CD4-positive, alpha-beta memory T cell (primary cell): ENCODE results near the gene PEX14. TPM values are rescaled to one million over a fixed set of nuclear protein-coding genes. Genes with fewer than 3 reads are reported as not detected.

Experiments
- CTCF ChIA-PET: fragments of 350-600 bp; sonication (Branson Sonifier 250); formaldehyde crosslinking; loops from one replicate; lab custom pipeline; 2021; ENCODE audit warnings: inconsistent platforms; ENCODE audit not compliant: partially characterized antibody; lab: Charles Lee
- POLR2A ChIA-PET: fragments of 350-600 bp; sonication (Branson Sonifier 250); formaldehyde crosslinking; loops from one replicate; lab custom pipeline; 2021; ENCODE audit not compliant: partially characterized antibody; lab: Charles Lee
- DNase-seq, 5 donors: peaks; one replicate each; pipeline versions ENCODE4 v3.0.0 to v3.0.0-alpha.2; 2020 to 2022; ENCODE audit warnings: mixed read lengths in 1 of 5
- H3K27ac ChIP-seq: one replicate; pipeline ENCODE4 v1.7.0; 2013; ENCODE audit warnings: low read depth, low read length
- H3K27me3 ChIP-seq: 2 replicates; pipeline ENCODE4 v1.7.0; 2013; ENCODE audit warnings: mild to moderate bottlenecking, low read length, moderate library complexity; ENCODE audit not compliant: insufficient read depth
- H3K36me3 ChIP-seq: 2 replicates; pipeline ENCODE4 v1.7.0; 2013; ENCODE audit warnings: mild to moderate bottlenecking, low read length, moderate library complexity; ENCODE audit not compliant: insufficient read depth
- H3K4me1 ChIP-seq: 2 replicates; pipeline ENCODE4 v1.7.0; 2013; ENCODE audit warnings: mild to moderate bottlenecking, low read length, moderate library complexity; ENCODE audit not compliant: insufficient read depth
- H3K4me3 ChIP-seq, 2 donors: one replicate each; pipeline ENCODE4 v1.7.0; 2013; ENCODE audit warnings: low read length in 2 of 2, mild to moderate bottlenecking in 1 of 2
- H3K9me3 ChIP-seq, 2 donors: one replicate each; pipeline ENCODE4 v1.7.0; 2013; ENCODE audit warnings: low read length in 2 of 2, control low read depth in 1 of 2; ENCODE audit not compliant: control insufficient read depth in 1 of 2
- H3K27ac Mint-ChIP-seq, 7 donors: one replicate each; pipeline ENCODE4 v1.8.0; 2020 to 2021; ENCODE audit warnings: mixed read lengths in 7 of 7, mild to moderate bottlenecking in 6 of 7, inconsistent platforms in 3 of 7, moderate library complexity in 3 of 7
- H3K27me3 Mint-ChIP-seq, 2 donors: one replicate each; pipeline ENCODE4 v1.8.0; 2020 to 2021; ENCODE audit warnings: mixed read lengths in 2 of 2
- H3K36me3 Mint-ChIP-seq, 2 donors: one replicate each; pipeline ENCODE4 v1.8.0; 2020 to 2021; ENCODE audit warnings: mixed read lengths in 2 of 2, inconsistent platforms in 1 of 2, mild to moderate bottlenecking in 1 of 2
- H3K4me1 Mint-ChIP-seq, 4 donors: one replicate each; pipeline ENCODE4 v1.8.0; 2020 to 2021; ENCODE audit warnings: mixed read lengths in 4 of 4, mild to moderate bottlenecking in 1 of 4
- H3K4me3 Mint-ChIP-seq, 8 donors: one replicate each; pipeline ENCODE4 v1.8.0; 2020 to 2021; ENCODE audit warnings: mixed read lengths in 8 of 8, mild to moderate bottlenecking in 7 of 8, moderate library complexity in 6 of 8, inconsistent platforms in 3 of 8
- H3K9me3 Mint-ChIP-seq, 8 donors: one replicate each; pipeline ENCODE4 v1.8.0; 2020 to 2021; ENCODE audit warnings: mixed read lengths in 8 of 8, mild to moderate bottlenecking in 5 of 8, inconsistent platforms in 3 of 8, moderate library complexity in 1 of 8
- intact Hi-C: fragments of 100-400 bp; cut with micrococcal nuclease; formaldehyde crosslinking; loops from one replicate; pipeline ENCODE4 v1.15.1; 2023
- polyA plus RNA-seq, 2 donors: library from polyadenylated mRNA; unstranded; fragments of 300-500 nt; fragmentation: Illumina TruSeq; gene quantifications; one replicate each; pipeline ENCODE4 v1.2.3, GENCODE V29; 2021
- total RNA-seq, 2 experiments: library from RNA; stranded (reverse); gene quantifications; one replicate each; pipeline ENCODE4 v1.2.3, GENCODE V29; 2021

Gene PEX14
- total and polyA plus RNA-seq, 4 experiments from 2014 or later = 3.1 to 16.1 (median 9.9) TPM

DNA sequence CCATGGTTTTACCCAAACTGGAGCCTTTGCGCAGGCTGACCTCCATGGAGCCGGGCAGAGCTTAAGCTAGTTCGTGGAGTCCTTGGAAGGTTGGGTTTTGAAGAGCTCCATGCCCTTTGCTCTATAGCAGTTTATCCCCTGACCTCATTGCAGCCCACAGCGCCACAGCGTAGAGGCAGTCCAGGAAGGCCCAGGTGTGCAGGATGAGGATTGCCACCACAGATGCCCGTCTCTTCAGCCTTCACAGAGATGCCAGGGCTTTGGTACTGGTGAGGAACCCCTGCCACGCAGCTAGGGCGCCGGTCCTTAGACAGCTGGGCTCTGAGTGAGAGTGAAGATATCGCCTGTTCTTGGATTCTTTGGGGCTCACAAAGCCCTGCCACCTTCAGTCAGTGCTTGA, 138.6 kb downstream of the PEX14 start:
- no peaks in the 10 kb centered on the region for H3K9me3 Mint-ChIP-seq
- H3K36me3 Mint-ChIP-seq = peaks cover 11 to 18% of the 10 kb centered on the region in 2 donors
- ChIA-PET CTCF (no interaction called here), POLR2A (interaction anchor here (0.6 kb wide), 1 partner anchor 103 kb away, joined by 3 read pairs; no protein-coding TSS in a partner anchor)
- Histone ChIP-seq H3K27ac (no peak overlapping the region), H3K36me3 (no peaks in the 10 kb centered on the region), H3K4me3 (no peak overlapping the region), H3K4me1 (no peaks in the 10 kb centered on the region), H3K9me3 (no peaks in the 10 kb centered on the region), H3K27me3 (no peaks in the 10 kb centered on the region)
- intact Hi-C loops = no loop called here
- peak overlapping the region in 1 of 7 donors; percentile 12 for H3K27ac Mint-ChIP-seq
- DNase-seq = no peak
- no peak overlapping the region for H3K4me3 Mint-ChIP-seq
- no peaks in the 10 kb centered on the region for H3K27me3 Mint-ChIP-seq
- peaks cover 0 to 6% (median 2%) of the 10 kb centered on the region in 4 donors for H3K4me1 Mint-ChIP-seq

DNA sequence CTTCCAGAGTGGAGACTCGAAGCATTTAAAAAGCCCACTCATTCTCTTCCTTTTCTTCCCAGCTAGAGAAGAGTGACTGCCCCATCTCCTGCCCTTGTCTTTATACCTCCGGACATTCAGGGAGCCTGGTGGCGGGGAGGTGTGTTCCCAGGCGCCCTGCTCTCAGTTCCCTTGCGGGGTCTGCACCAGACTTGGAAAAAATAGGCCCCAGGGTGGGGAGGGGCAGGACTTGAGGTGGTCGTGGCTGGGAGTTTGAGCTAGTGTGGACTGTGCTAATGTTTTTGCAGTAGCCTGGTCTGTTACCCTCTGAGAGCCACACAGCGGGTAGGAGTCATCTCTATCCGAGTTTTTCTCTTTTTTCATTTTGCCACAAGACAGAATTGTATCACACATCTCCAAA, 139.1 kb downstream of the PEX14 start:
- POLR2A ChIA-PET = no interaction called here

DNA sequence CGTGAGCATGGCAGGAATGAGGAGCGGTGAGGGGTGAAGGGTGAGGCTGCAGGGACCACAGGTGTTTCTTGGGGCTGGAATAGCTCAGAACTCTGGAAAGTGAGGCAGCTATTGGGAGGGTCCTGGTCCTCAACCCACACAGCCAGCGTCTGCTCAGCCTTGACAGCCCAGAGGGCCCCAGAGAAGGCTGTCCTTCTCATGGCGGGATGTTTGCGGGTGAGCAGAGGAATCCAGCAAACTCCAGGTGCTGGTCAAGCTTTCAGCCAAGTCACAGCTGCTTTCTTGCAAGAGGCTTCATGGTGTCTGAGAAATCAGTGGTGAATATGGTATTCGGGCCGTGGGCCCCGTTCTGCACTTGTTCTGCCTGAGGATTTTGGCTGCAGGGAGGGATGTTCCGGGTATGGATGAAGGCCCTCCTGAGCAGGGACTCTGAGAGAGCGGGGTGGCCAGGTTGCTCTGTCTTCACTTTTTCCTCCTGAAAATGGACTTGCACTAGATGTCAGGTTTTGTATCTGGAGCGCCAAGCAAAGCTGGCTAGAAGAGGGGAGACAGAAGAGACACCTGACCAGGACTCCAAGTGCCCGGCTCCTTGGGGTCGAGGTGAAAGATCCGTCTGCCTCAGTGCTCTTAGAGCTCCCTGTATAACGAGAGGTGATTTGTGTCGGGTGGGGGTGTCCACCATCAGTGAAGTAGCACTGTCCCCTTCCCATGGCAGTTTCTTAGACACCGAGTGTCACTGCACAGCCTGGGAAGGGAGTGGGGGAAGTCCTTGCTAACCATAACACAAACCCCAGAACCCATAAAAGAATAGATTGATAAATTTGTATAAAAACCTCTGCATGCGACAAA, 139.9 kb downstream of the PEX14 start:
- CTCF ChIA-PET = no interaction called here
- no peak for DNase-seq
- H3K27ac Mint-ChIP-seq = peak overlapping the region in 4 of 7 donors; percentile 3 to 81 (median 22)
- Histone ChIP-seq H3K27ac (no peak overlapping the region), H3K27me3 (no peaks in the 10 kb centered on the region), H3K9me3 (no peaks in the 10 kb centered on the region), H3K4me3 (no peak overlapping the region), H3K36me3 (no peaks in the 10 kb centered on the region), H3K4me1 (no peaks in the 10 kb centered on the region)
- peaks cover 0 to 2% (median 0%) of the 10 kb centered on the region in 4 donors for H3K4me1 Mint-ChIP-seq
- intact Hi-C loops = no loop called here
- no peaks in the 10 kb centered on the region for H3K27me3 Mint-ChIP-seq
- peak overlapping the region in 1 of 8 donors; percentile 41 for H3K4me3 Mint-ChIP-seq
- POLR2A ChIA-PET = no interaction called here
- H3K36me3 Mint-ChIP-seq = peaks cover 11 to 20% of the 10 kb centered on the region in 2 donors
- no peaks in the 10 kb centered on the region for H3K9me3 Mint-ChIP-seq

More for the DNA sequence above, 139.1 kb downstream of the PEX14 start:
- Histone ChIP-seq H3K9me3 (no peaks in the 10 kb centered on the region), H3K4me3 (no peak overlapping the region), H3K27ac (no peak overlapping the region), H3K4me1 (no peaks in the 10 kb centered on the region), H3K27me3 (no peaks in the 10 kb centered on the region), H3K36me3 (no peaks in the 10 kb centered on the region)
- intact Hi-C loops = no loop called here
- no peak for DNase-seq
- Mint-ChIP-seq H3K27ac (no peak overlapping the region), H3K36me3 (peaks cover 11 to 20% of the 10 kb centered on the region in 2 donors), H3K27me3 (no peaks in the 10 kb centered on the region), H3K4me3 (peak overlapping the region in 1 of 8 donors; percentile 41), H3K4me1 (peaks cover 0 to 4% (median under 1%) of the 10 kb centered on the region in 4 donors), H3K9me3 (no peaks in the 10 kb centered on the region)
- CTCF ChIA-PET = no interaction called here

DNA sequence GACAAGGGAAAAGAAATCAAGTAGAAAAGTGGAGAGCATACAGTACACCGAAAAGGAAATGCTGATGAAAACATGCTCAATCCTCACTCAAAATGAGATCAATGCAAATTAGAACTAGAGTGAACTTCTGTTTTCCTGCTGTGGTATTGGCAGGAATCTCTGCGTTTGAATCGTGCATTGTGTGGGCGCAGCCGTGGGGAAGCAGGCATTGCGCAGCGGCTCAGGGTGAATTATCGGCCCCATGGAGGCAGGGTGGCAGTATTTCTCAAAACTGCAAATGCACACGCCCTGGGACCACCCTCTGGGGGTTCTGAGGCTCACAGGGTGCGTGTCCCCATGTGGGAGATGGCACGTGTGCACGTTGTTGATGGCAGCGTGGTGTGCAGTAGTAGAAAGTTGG, 140.6 kb downstream of the PEX14 start:
- H3K9me3 Mint-ChIP-seq = no peaks in the 10 kb centered on the region
- H3K27ac Mint-ChIP-seq = peak overlapping the region in 2 of 7 donors; percentile 41 to 56
- no peak overlapping the region for H3K27ac ChIP-seq
- CTCF ChIA-PET = no interaction called here
- POLR2A ChIA-PET = no interaction called here
- H3K4me3 ChIP-seq = no peak overlapping the region
- intact Hi-C loops = no loop called here
- DNase-seq = no peak
- H3K36me3 Mint-ChIP-seq = peaks cover 11 to 20% of the 10 kb centered on the region in 2 donors
- no peak overlapping the region for H3K4me3 Mint-ChIP-seq
- H3K9me3 ChIP-seq = no peaks in the 10 kb centered on the region
- H3K4me1 ChIP-seq = no peaks in the 10 kb centered on the region
- no peaks in the 10 kb centered on the region for H3K27me3 Mint-ChIP-seq
- H3K4me1 Mint-ChIP-seq = peaks cover 0 to 2% (median 0%) of the 10 kb centered on the region in 4 donors
- no peaks in the 10 kb centered on the region for H3K36me3 ChIP-seq
- H3K27me3 ChIP-seq = no peaks in the 10 kb centered on the region

DNA sequence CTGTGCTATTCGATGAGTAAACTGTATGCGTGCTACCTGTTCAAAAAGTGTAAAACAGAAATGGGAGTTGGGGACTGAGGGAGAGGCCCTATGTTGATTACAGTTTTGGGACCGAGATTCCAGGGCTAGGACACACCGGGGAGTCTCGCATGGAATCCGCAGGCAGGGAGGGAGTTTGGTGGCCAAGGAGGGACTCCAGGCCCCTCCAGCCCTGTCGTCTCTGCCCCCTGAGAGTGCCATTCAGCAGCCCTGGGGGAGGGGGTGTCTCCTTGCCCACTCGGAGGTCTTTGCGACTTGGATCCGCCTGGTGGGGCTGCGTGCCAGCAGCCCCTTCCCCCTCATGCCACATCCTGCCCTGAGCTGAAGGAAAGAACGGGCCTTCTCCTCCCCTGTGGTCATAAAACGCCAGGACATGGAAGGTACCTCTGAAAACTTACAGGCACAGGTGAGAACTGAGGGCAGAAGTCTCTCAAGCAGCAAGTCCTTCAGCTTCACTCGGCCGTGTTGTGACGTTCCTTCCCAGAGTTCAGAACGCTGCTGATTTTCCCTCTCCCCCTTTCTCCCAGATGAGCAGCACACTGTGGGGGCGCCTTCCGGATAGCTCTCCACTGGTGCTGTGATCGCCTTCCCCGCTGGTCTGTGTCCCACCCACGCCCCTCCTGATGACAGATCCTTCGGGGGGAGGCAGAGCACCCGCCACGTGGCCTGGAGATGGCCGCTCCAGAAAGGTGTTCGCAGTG, 141.4 kb downstream of the PEX14 start:
- Mint-ChIP-seq H3K9me3 (no peaks in the 10 kb centered on the region), H3K27me3 (no peaks in the 10 kb centered on the region)
- CTCF ChIA-PET = no interaction called here

DNA sequence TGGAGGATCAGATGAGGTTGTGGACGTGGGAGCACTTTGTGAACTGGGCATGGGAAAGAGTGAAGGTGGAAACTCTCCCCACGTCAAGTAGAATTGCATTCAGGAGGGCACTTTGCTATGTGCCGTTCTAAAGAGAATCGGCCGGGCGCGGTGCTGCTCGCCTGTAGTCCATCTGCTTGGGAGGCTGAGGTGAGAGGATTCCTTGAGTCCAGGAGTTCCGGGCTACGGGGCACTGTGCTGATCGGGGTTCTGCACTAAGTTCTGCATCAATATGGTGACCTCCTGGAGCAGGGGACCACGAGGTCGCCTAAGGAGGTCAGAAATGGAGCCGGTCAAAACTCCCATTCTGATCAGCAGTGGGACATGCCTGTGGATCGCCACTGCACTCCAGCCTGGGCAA, 141.9 kb downstream of the PEX14 start:
- no peak overlapping the region for H3K4me3 Mint-ChIP-seq
- H3K4me3 ChIP-seq = no peak overlapping the region
- H3K9me3 ChIP-seq = no peaks in the 10 kb centered on the region
- no peak for DNase-seq
- POLR2A ChIA-PET = no interaction called here
- H3K27me3 ChIP-seq = no peaks in the 10 kb centered on the region
- intact Hi-C loops = no loop called here
- no peaks in the 10 kb centered on the region for H3K27me3 Mint-ChIP-seq
- no peaks in the 10 kb centered on the region for H3K4me1 ChIP-seq
- H3K9me3 Mint-ChIP-seq = no peaks in the 10 kb centered on the region
- CTCF ChIA-PET = no interaction called here
- no peak overlapping the region for H3K27ac ChIP-seq
- H3K4me1 Mint-ChIP-seq = peaks cover 0 to 2% (median 0%) of the 10 kb centered on the region in 4 donors
- peaks cover 11 to 22% of the 10 kb centered on the region in 2 donors for H3K36me3 Mint-ChIP-seq
- H3K27ac Mint-ChIP-seq = peak overlapping the region in 1 of 7 donors; percentile 18
- peaks cover under 1% of the 10 kb centered on the region for H3K36me3 ChIP-seq

More for the DNA sequence above, 141.4 kb downstream of the PEX14 start:
- POLR2A ChIA-PET = no interaction called here
- peak overlapping the region in 1 of 7 donors; percentile 41 for H3K27ac Mint-ChIP-seq
- Histone ChIP-seq H3K36me3 (no peaks in the 10 kb centered on the region), H3K27me3 (no peaks in the 10 kb centered on the region), H3K27ac (no peak overlapping the region), H3K9me3 (no peaks in the 10 kb centered on the region), H3K4me3 (no peak overlapping the region), H3K4me1 (no peaks in the 10 kb centered on the region)
- peaks cover 11 to 22% of the 10 kb centered on the region in 2 donors for H3K36me3 Mint-ChIP-seq
- no peak overlapping the region for H3K4me3 Mint-ChIP-seq
- peaks cover 0 to 2% (median 0%) of the 10 kb centered on the region in 4 donors for H3K4me1 Mint-ChIP-seq
- intact Hi-C loops = no loop called here
- DNase-seq = no peak

DNA sequence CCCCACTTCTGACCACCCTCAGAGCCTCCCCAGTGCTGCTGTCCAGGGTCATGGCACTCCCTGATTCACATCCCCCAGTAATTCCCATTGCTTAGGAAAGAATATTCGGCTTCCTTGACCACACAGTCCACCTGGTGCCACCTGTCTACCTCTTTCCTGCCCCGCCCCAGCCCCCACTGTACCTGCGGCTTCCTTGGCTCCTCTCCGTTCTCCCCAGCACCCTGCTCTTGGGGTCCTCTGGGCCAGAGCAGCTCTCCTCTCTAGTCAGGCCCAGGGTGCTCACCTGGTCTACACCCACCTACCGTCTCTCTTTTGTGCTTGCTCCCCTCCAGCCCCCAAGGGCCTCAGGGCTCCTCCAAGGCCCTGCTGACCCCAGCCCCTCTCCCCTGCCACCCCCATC, 142.6 kb downstream of the PEX14 start:
- no peak for DNase-seq
- CTCF ChIA-PET = no interaction called here
- Mint-ChIP-seq H3K27me3 (no peaks in the 10 kb centered on the region), H3K27ac (peak overlapping the region in 2 of 7 donors; percentile 18 to 79), H3K36me3 (peaks cover 13 to 25% of the 10 kb centered on the region in 2 donors), H3K4me1 (peaks cover 0 to 2% (median 0%) of the 10 kb centered on the region in 4 donors), H3K4me3 (no peak overlapping the region), H3K9me3 (no peaks in the 10 kb centered on the region)
- H3K4me1 ChIP-seq = no peaks in the 10 kb centered on the region
- POLR2A ChIA-PET = no interaction called here
- H3K36me3 ChIP-seq = peaks cover 5% of the 10 kb centered on the region
- H3K27ac ChIP-seq = no peak overlapping the region
- H3K4me3 ChIP-seq = no peak overlapping the region
- no peaks in the 10 kb centered on the region for H3K27me3 ChIP-seq
- H3K9me3 ChIP-seq = no peaks in the 10 kb centered on the region
- intact Hi-C loops = no loop called here
